NCI-H2196 treated with DMSO at 0.1 percent for 48 hours (cell line): Measurements from ENCODE around the gene YIPF5.

Experiments
- DNase-seq: peaks from one replicate; lab custom pipeline; 2025; ENCODE audit not compliant: unreplicated experiment; lab: John Stamatoyannopoulos, UW

YIPF5 gene

GRCh38 chr5:144170276-144171024, at the start of gene YIPF5, which contains the start of gene KCTD16:
Gene YIPF5, minus strand, starts transcription at chr5:144170659. Its CDS starts 704 bp downstream, at chr5:144169955.
Gene KCTD16, plus strand, starts transcription at chr5:144170873.
- peak; percentile 98 for DNase-seq

- DNase-seq: no peak
These were observed 49.4 kb upstream of the YIPF5 start for GRCh38 chr5:144219869-144220268.

- no peak for DNase-seq
These were observed 40.2 kb upstream of the YIPF5 start for GRCh38 chr5:144210655-144211054.

GRCh38 chr5:144209361-144209760, 38.9 kb upstream of the YIPF5 start:
- no peak for DNase-seq

- DNase-seq: no peak
These were observed 37.5 kb upstream of the YIPF5 start for GRCh38 chr5:144207875-144208444.

GRCh38 chr5:144206141-144206540, 35.7 kb upstream of the YIPF5 start:
- DNase-seq: no peak

GRCh38 chr5:144205141-144205551, 34.7 kb upstream of the YIPF5 start:
- no peak for DNase-seq

- DNase-seq: peak; percentile 41
These were observed 33.5 kb upstream of the YIPF5 start for GRCh38 chr5:144203750-144204596.

- no peak for DNase-seq
These were observed 32.3 kb upstream of the YIPF5 start for GRCh38 chr5:144202726-144203125.

- peak; percentile 53 for DNase-seq
These were observed 31.6 kb upstream of the YIPF5 start for GRCh38 chr5:144202072-144202471.

GRCh38 chr5:144201588-144201987, 31.1 kb upstream of the YIPF5 start:
- no peak for DNase-seq

GRCh38 chr5:144198386-144198785, 27.9 kb upstream of the YIPF5 start:
- DNase-seq: peak; percentile 45

GRCh38 chr5:144196612-144197011, 26.2 kb upstream of the YIPF5 start:
- no peak for DNase-seq

GRCh38 chr5:144195448-144195847, 25.0 kb upstream of the YIPF5 start:
- no peak for DNase-seq

- DNase-seq: no peak
These were observed 23.7 kb upstream of the YIPF5 start for GRCh38 chr5:144194144-144194543.

GRCh38 chr5:144192661-144193060, 22.2 kb upstream of the YIPF5 start:
- DNase-seq: no peak

- peak; percentile 45 for DNase-seq
These were observed 21.5 kb upstream of the YIPF5 start for GRCh38 chr5:144191998-144192397.

- DNase-seq: no peak
These were observed 21.1 kb upstream of the YIPF5 start for GRCh38 chr5:144191531-144191930.

- no peak for DNase-seq
These were observed 19.5 kb upstream of the YIPF5 start for GRCh38 chr5:144189800-144190429.

GRCh38 chr5:144187699-144188294, 17.3 kb upstream of the YIPF5 start:
- peak; percentile 77 for DNase-seq
